Stimulated activated CD8-positive, alpha-beta memory T cell treated with anti-CD3 and anti-CD28 coated beads, Interleukin-12 subunit alpha, Interleukin-12 subunit beta, amount 100 ng/mL, for 24 hours (primary cell): ENCODE results near the gene SMG5.
"Not testable (repeated sequence)": the region's sequence is repeated elsewhere in the genome, so short reads cannot be mapped to it uniquely, and the experiment has no call there.

Experiments
- DNase-seq: peaks from one replicate; pipeline ENCODE4 v3.0.0-alpha.2; 2020; ENCODE audit errors: extremely low read depth

The SMG5 gene

GRCh38 chr1:156245451-156246232 is 37.0 kb downstream of the SMG5 start:
- DNase-seq: no peak

- DNase-seq: no peak
Measured at GRCh38 chr1:156244712-156245111, 37.9 kb downstream of the SMG5 start.

GRCh38 chr1:156244126-156244525 is 38.5 kb downstream of the SMG5 start:
- DNase-seq: no peak

GRCh38 chr1:156242738-156243137 is 39.9 kb downstream of the SMG5 start:
- DNase-seq: no peak

GRCh38 chr1:156241926-156242325 is 40.7 kb downstream of the SMG5 start, which contains the start of gene BGLAP:
Gene BGLAP, plus strand, starts transcription at chr1:156242184. Its CDS starts 48 bp downstream, at chr1:156242232.
- no peak for DNase-seq

- DNase-seq: no peak
Measured at GRCh38 chr1:156241311-156241811, 41.3 kb downstream of the SMG5 start.

- DNase-seq: no peak
Measured at GRCh38 chr1:156238248-156238647, 44.4 kb downstream of the SMG5 start.

GRCh38 chr1:156236164-156236563 is 46.5 kb downstream of the SMG5 start:
- DNase-seq: no peak

- DNase-seq: no peak
Measured at GRCh38 chr1:156233426-156234127, 49.0 kb downstream of the SMG5 start.

- no peak for DNase-seq
Measured at GRCh38 chr1:156232201-156232894, 50.3 kb downstream of the SMG5 start.

GRCh38 chr1:156230473-156230837 is 52.2 kb downstream of the SMG5 start:
- DNase-seq: no peak

GRCh38 chr1:156229809-156230472 is 52.7 kb downstream of the SMG5 start:
- no peak for DNase-seq

GRCh38 chr1:156228501-156228900 is 54.1 kb downstream of the SMG5 start:
- no peak for DNase-seq

- DNase-seq: no peak
Measured at GRCh38 chr1:156226782-156227181, 55.8 kb downstream of the SMG5 start.

- DNase-seq: no peak
Measured at GRCh38 chr1:156226116-156226538, 56.5 kb downstream of the SMG5 start.

- DNase-seq: no peak
Measured at GRCh38 chr1:156225677-156226014, 57.0 kb downstream of the SMG5 start.

GRCh38 chr1:156221986-156222692 is 60.5 kb downstream of the SMG5 start:
- DNase-seq: no peak

GRCh38 chr1:156220226-156220625 is 62.4 kb downstream of the SMG5 start:
- DNase-seq: no peak

GRCh38 chr1:156217871-156218270 is 64.8 kb downstream of the SMG5 start:
- no peak for DNase-seq

GRCh38 chr1:156216361-156217086 is 66.1 kb downstream of the SMG5 start:
- DNase-seq: not testable (repeated sequence)
